OCI-LY7 (cell line): ENCODE results near the gene MRPL20.

Source experiments
- EZH2phosphoT487 ChIP-seq: fragments of 200-600 bp; sonication (generic); IDR thresholded peaks from 2 replicates; pipeline ENCODE4 v1.6.1; 2018; ENCODE audit warnings: low read depth, borderline replicate concordance, mild to moderate bottlenecking, mixed run types, antibody characterized with exemption, low read length, moderate library complexity, mixed read lengths
- TF ChIP-seq, protein P1 (sequence below): fragments of 200-600 bp; sonication (generic); conservative IDR thresholded peaks from 2 replicates; pipeline ENCODE4 v1.5.1; 2014; ENCODE audit warnings: mild to moderate bottlenecking, antibody characterized with exemption, low read length, moderate library complexity, mixed read lengths

DNA sequence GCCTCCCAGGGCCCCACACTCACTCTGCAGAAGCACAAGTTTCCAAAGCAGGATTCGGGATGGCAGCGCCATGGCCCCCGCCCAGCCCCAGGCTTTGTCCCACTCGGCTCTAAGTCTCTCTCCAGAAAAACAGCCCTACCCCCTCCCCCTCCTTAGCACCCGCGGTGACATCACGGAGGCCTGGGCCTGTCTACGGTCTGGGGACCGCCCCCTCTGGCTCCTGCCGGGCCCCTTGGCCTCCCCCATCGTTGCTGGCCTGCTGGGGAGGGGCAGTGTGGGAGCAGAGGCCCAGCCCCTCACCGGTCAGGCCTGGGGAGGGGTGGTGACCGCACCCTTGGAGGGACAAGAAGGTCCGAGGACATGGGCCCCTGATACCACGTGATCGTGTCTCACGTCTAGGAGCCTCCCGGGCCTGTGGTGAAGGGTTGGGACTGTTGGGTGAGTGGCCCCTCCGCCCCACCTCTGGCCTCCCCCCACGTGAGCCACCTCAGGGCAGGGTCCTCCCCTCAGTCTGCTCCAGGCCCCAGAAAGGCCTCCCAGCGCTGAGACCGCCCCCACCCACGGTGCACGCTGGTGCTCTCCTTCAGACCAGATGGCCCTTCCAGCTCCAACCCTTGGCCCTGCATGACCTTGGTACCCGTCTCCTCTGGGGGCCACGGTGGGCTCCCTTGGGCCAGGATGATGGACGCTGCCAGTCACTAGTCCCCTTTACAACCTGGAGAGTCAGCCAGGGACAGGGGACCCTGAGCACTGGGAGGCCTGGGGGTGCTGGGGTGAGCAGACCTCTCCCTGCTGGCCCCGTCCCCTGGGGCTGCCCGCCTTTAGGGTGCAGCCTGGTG lies 48.4 kb downstream of the MRPL20 start, which contains the start of gene MXRA8:
- TF ChIP-seq, protein P1, sequence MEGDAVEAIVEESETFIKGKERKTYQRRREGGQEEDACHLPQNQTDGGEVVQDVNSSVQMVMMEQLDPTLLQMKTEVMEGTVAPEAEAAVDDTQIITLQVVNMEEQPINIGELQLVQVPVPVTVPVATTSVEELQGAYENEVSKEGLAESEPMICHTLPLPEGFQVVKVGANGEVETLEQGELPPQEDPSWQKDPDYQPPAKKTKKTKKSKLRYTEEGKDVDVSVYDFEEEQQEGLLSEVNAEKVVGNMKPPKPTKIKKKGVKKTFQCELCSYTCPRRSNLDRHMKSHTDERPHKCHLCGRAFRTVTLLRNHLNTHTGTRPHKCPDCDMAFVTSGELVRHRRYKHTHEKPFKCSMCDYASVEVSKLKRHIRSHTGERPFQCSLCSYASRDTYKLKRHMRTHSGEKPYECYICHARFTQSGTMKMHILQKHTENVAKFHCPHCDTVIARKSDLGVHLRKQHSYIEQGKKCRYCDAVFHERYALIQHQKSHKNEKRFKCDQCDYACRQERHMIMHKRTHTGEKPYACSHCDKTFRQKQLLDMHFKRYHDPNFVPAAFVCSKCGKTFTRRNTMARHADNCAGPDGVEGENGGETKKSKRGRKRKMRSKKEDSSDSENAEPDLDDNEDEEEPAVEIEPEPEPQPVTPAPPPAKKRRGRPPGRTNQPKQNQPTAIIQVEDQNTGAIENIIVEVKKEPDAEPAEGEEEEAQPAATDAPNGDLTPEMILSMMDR = no peak
- TF ChIP-seq EZH2phosphoT487 = no peak
